ENCODE results near the gene B3GNT3. TPM values are rescaled to one million over a fixed set of nuclear protein-coding genes. Genes with fewer than 3 reads are reported as not detected.
A peak's percentile ranks its signal among the peaks of the same experiment; 100 is the strongest.

B3GNT3 gene
- total and polyA plus RNA-seq, 2 of the 13 experiments (the other 11 are each of a cell fraction or from before 2014, with no cell fraction given) = 0.86 to 4.0 TPM

- TF ChIP-seq CEBPZ (IDR thresholded peaks at IDR 0.05; ENCODE audit: low read length) (no peak), MZF1 (CRISPR knock-in tag; IDR thresholded peaks at IDR 0.05; ENCODE audit: borderline replicate concordance) (no peak), ZNF558 (CRISPR knock-in tag; IDR thresholded peaks at IDR 0.05; ENCODE audit: borderline replicate concordance) (no peak), SRSF4 (IDR thresholded peaks at IDR 0.05; ENCODE audit: low read depth, low read length, poor library complexity, severe bottlenecking) (no peak), HES4 (CRISPR knock-in tag; IDR thresholded peaks at IDR 0.05; ENCODE audit: borderline replicate concordance) (no peak), ZFAT (CRISPR knock-in tag; conservative IDR thresholded peaks at IDR 0.05) (no peak), HMGXB3 (CRISPR knock-in tag; IDR thresholded peaks at IDR 0.05; ENCODE audit: borderline replicate concordance) (no peak), ZNF614 (CRISPR knock-in tag; IDR thresholded peaks at IDR 0.05; ENCODE audit: borderline replicate concordance) (0 out of 2 replicates have a peak, but pooled peaks have one; percentile 22), KLF9 (CRISPR knock-in tag; IDR thresholded peaks at IDR 0.05; ENCODE audit: low read depth) (no peak), ZNF430 (CRISPR knock-in tag; IDR thresholded peaks at IDR 0.05) (no peak), ZNF333 (CRISPR knock-in tag; IDR thresholded peaks at IDR 0.05; ENCODE audit: borderline replicate concordance) (no peak), ZNF644 (CRISPR knock-in tag; IDR thresholded peaks at IDR 0.05; ENCODE audit: low read depth) (no peak), NR2C2 (CRISPR knock-in tag; IDR thresholded peaks at IDR 0.05; ENCODE audit: borderline replicate concordance) (no peak), FOXA3 (CRISPR knock-in tag; IDR thresholded peaks at IDR 0.05) (peak; percentile 29; the same call in 1 of the 2 replicates), REPIN1 (CRISPR knock-in tag; IDR thresholded peaks at IDR 0.05; ENCODE audit: borderline replicate concordance, low read depth) (no peak), ZNF512B (CRISPR knock-in tag; IDR thresholded peaks at IDR 0.05; ENCODE audit: borderline replicate concordance) (no peak)
These were observed 43.6 kb upstream of the B3GNT3 start, which contains the start of gene FCHO1 (continued) for GRCh38 chr19:17751103-17751911.

Measured in HepG2 (cell line).